ENCODE measurements around the gene CLCA2.

Gene CLCA2

GRCh38 chr1:86472767-86473166 is 48.8 kb downstream of the CLCA2 start:
- TF ChIP-seq POLR2A (IDR thresholded peaks at IDR 0.05; ENCODE audit: low read length) (no peak), GATA1 (IDR thresholded peaks at IDR 0.05; ENCODE audit: low read depth, low read length) (no peak)
- DNase-seq: no peak

GRCh38 chr1:86477256-86477655 is 53.3 kb downstream of the CLCA2 start:
- DNase-seq: no peak
- no peak for TF ChIP-seq GATA1 (IDR thresholded peaks at IDR 0.05; ENCODE audit: low read depth, low read length)
- no peak for TF ChIP-seq POLR2A (IDR thresholded peaks at IDR 0.05; ENCODE audit: low read length)

GRCh38 chr1:86477682-86478081 is 53.7 kb downstream of the CLCA2 start:
- TF ChIP-seq GATA1 (IDR thresholded peaks at IDR 0.05; ENCODE audit: low read depth, low read length) (no peak), POLR2A (IDR thresholded peaks at IDR 0.05; ENCODE audit: low read length) (no peak)
- DNase-seq: no peak

GRCh38 chr1:86478416-86479156 is 54.6 kb downstream of the CLCA2 start:
- DNase-seq: no peak
- TF ChIP-seq GATA1 (IDR thresholded peaks at IDR 0.05; ENCODE audit: low read depth, low read length) (no peak), POLR2A (IDR thresholded peaks at IDR 0.05; ENCODE audit: low read length) (no peak)

- no peak for DNase-seq
- TF ChIP-seq GATA1 (IDR thresholded peaks at IDR 0.05; ENCODE audit: low read depth, low read length) (no peak), POLR2A (IDR thresholded peaks at IDR 0.05; ENCODE audit: low read length) (no peak)
Observed at GRCh38 chr1:86481966-86482365, 58.0 kb downstream of the CLCA2 start.

- TF ChIP-seq POLR2A (IDR thresholded peaks at IDR 0.05; ENCODE audit: low read length) (no peak), GATA1 (IDR thresholded peaks at IDR 0.05; ENCODE audit: low read depth, low read length) (no peak)
- DNase-seq: no peak
Observed at GRCh38 chr1:86487131-86487810, 63.3 kb downstream of the CLCA2 start.

- no peak for DNase-seq
- TF ChIP-seq POLR2A (IDR thresholded peaks at IDR 0.05; ENCODE audit: low read length): no peak
- TF ChIP-seq GATA1 (IDR thresholded peaks at IDR 0.05; ENCODE audit: low read depth, low read length): no peak
Observed at GRCh38 chr1:86487811-86488141, 63.8 kb downstream of the CLCA2 start.

GRCh38 chr1:86489242-86489878 is 65.4 kb downstream of the CLCA2 start:
- no peak for TF ChIP-seq GATA1 (IDR thresholded peaks at IDR 0.05; ENCODE audit: low read depth, low read length)
- no peak for TF ChIP-seq POLR2A (IDR thresholded peaks at IDR 0.05; ENCODE audit: low read length)

GRCh38 chr1:86491171-86491950 is 67.4 kb downstream of the CLCA2 start:
- no peak for DNase-seq
- TF ChIP-seq POLR2A (IDR thresholded peaks at IDR 0.05; ENCODE audit: low read length): no peak
- TF ChIP-seq GATA1 (IDR thresholded peaks at IDR 0.05; ENCODE audit: low read depth, low read length): no peak

More at GRCh38 chr1:86489242-86489878, 65.4 kb downstream of the CLCA2 start:
- DNase-seq: no peak

GRCh38 chr1:86498281-86498680 is 74.3 kb downstream of the CLCA2 start:
- no peak for DNase-seq

GRCh38 chr1:86499987-86500593 is 76.1 kb downstream of the CLCA2 start:
- no peak for TF ChIP-seq GATA1 (IDR thresholded peaks at IDR 0.05; ENCODE audit: low read depth, low read length)
- TF ChIP-seq POLR2A (IDR thresholded peaks at IDR 0.05; ENCODE audit: low read length): no peak
- peak; percentile 50 to 55 for DNase-seq

More at GRCh38 chr1:86498281-86498680, 74.3 kb downstream of the CLCA2 start:
- TF ChIP-seq POLR2A (IDR thresholded peaks at IDR 0.05; ENCODE audit: low read length) (no peak), GATA1 (IDR thresholded peaks at IDR 0.05; ENCODE audit: low read depth, low read length) (no peak)

- DNase-seq: no peak
- TF ChIP-seq GATA1 (IDR thresholded peaks at IDR 0.05; ENCODE audit: low read depth, low read length): no peak
- TF ChIP-seq POLR2A (IDR thresholded peaks at IDR 0.05; ENCODE audit: low read length): no peak
Observed at GRCh38 chr1:86500714-86501113, 76.7 kb downstream of the CLCA2 start.

GRCh38 chr1:86502125-86502646 is 78.2 kb downstream of the CLCA2 start:
- DNase-seq: peak; percentile 46 to 60
